GM21360 (cell line): ENCODE results near the gene HAUS8.
"Not testable (repeated sequence)": the region's sequence is repeated elsewhere in the genome, so short reads cannot be mapped to it uniquely, and the experiment has no call there.

Experiments
- ATAC-seq: cut with Tn5 transposase; IDR thresholded peaks from one replicate; pipeline ENCODE4 v1.9.1; 2021; ENCODE audit warnings: mild to moderate bottlenecking, moderate library complexity; ENCODE audit not compliant: unreplicated experiment

HAUS8 gene

DNA sequence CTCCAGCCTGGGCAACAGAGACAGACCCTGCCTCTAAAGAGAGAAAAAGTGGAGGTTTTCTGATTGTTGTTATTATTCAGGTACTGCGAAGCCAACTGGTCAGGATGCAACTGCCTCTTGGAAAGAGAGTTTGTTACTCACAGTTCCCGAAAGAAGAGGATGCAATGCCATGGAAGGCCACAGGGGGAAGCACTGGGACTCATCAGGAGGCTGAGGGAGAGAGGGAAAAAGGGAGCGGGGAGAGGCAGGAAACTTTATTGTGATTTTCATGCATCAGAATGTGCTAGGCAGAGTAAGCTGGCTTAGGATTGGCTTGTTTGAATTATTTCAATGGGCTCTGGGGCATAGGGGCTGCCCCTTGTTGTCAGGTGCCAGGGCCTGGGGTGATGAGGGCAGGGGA lies 27.9 kb upstream of the HAUS8 start:
- no peak for ATAC-seq

GRCh38 chr19:17101686-17102628 lies 26.7 kb upstream of the HAUS8 start:
- no peak for ATAC-seq

GRCh38 chr19:17098326-17098725 lies 23.1 kb upstream of the HAUS8 start:
- no peak for ATAC-seq

DNA sequence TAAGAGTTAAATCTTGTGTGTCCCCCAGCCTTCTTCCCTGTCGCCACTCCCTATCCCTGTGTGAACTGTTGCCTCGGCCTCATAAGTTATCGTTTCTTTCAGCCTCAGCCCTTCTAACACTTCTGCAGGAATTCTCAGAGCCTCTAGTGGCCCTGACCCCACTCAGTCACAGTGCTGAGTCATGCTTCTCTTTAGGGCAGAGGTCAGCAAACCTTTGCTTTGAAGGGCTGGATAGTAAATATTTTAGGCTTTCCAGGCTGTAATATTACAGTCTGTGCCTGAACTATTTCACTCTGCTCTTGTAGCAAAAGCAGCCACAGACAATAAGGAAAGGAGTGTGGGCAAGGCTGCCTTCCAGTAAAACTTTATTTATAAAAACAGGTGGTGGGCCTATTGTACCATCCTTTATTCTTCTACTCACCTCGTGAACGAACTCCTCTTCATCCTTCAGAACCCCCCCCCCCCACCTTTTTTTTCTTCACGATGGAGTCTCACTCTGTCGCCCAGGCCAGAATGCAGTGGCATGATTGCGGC lies 22.4 kb upstream of the HAUS8 start:
- ATAC-seq, result no peak

- ATAC-seq, result no peak
These were observed 20.1 kb upstream of the HAUS8 start for GRCh38 chr19:17095141-17095919.

GRCh38 chr19:17094694-17095093 lies 19.4 kb upstream of the HAUS8 start:
- ATAC-seq, result not testable (repeated sequence)

GRCh38 chr19:17092696-17093095 lies 17.4 kb upstream of the HAUS8 start:
- ATAC-seq, result no peak

DNA sequence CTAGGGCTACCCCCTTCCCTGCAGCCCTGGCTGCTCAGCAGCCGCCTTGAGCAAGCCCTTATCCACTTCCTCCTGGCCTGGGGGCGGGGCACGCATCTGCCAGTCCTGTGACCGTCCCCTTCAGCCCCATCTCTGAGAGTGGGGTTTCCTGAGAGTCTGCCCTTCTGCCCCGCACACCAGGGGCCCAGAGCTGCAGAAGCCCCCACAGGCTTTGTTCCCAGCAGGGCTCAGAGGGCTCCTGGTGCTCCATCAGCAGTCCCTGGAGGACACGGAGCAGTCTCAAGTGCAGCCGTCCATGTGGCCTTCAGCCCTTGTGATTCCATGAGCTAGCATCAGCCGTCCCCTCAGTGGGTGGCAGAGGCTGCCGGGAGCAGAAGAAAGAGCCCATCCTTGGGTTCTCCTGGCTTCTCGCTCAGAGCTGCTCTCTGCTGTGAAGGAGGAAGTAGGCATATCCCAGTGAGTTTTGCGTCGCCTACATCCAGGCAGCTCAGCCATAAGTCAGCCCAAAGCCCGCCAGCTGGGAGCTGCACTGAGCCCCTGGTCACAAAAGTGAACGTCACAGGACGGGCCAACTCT lies 16.6 kb upstream of the HAUS8 start:
- ATAC-seq, result no peak

DNA sequence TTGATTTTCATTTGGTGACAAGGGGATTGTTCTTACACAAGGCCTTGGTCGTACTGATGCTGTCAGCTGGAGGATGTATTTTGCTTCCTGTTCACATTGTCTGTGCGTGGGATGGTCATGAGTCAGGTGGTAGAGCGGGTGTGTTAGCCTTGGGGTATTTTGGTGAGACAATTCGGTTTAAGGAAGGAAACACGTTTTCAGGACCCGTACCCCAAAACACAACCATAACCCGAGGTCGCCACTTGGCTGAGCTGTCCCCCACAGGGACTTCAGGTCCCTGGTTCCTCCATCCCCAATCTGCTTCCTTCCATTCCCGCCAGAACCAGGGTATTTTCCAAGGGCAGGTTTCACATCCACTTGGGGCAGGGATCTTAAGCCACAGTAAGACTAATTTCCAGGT lies 15.3 kb upstream of the HAUS8 start:
- no peak for ATAC-seq

DNA sequence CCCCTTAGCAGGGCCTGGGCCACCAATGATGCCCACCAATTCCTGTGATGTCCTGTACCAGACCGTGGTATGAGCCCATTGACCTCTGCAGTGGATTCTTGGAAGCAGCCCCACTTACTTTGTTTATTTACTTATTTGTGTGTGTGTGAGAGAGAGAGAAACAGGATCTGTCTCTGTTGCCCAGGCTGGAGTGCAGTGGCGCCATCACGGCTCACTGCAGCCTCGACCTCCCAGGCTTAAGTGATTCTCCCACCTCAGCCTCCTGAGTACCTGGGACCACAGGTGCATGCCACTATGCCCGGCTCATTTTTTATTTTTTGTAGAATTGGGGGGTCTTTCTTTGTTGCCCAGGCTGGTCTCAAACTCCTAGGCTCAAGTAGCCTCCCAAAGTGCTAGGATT lies 13.3 kb upstream of the HAUS8 start:
- ATAC-seq, result no peak

DNA sequence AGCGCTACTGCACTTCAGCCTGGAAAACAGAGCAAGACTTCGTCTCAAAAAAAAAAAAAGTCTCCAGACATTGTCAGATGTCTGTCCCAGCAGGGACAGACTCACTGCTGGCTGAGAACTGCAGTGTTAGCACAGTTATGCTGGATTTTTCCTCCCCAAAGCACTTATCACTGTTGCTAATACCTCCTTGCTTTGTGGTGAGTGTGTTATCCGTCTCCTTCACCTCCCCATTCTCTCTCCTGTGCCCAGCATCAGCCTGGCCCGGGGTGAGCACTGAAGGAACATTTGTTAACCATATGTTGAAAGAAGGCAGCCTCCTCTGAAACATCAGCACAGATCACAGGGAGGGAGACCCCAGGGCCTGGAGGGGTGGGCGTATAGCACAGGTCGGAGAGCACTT lies 11.6 kb upstream of the HAUS8 start:
- ATAC-seq, result no peak

- ATAC-seq, result no peak
These were observed 10.9 kb upstream of the HAUS8 start for GRCh38 chr19:17086120-17086519.

- no peak for ATAC-seq
These were observed 6.7 kb upstream of the HAUS8 start for GRCh38 chr19:17081672-17082630.

DNA sequence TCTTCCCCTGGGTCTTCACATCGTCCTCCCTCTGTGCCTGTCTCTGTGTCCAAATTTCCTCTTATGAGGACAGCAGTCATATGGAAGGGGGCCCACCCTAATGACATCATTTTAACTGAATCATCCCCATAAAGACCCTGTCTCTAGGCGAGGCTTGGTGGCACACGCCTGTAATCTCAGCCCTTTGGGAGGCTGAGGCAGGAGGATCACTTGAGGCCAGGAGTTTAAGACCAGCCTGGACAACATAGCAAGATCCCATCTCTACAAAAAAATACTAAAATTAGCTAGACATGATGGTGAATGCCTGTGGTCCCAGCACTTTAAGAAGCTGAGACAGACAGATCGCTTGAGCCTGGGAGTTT lies 5.2 kb upstream of the HAUS8 start:
- no peak for ATAC-seq

DNA sequence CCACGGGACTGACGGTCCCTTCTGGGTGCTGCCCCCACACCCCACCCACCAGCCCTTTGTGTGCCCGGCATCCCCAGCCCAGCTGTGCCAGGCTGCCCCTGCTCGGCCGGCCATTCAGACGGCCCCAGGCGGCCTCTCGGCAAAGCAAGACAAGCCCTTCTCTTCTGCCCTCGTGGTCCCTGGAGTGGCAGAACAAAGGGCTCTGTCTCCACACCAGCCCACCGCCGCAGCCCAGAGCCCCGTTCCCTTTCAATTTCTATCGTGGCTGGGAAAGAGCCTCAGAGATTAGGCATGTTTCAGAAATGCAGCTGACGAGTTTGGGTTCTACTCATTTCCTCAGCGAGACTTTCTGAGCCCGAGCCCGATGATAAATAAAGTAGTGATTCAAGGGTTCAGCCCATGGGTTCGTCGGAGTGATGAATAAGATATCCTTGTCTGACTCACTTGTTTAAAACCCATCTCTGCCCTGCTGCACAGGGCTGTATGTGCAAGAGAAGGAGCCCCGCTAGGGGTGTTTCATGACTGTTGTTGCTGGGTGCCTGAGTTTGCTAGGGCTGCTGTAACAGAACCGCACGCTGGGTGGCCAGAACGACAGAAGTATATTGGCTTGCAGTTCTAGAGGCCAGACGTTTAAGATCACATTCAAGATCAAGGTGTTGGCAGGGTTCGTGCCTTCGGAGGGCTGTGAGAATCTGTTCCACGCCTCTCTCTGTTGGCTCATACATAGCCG lies 4.6 kb upstream of the HAUS8 start:
- ATAC-seq, result no peak

GRCh38 chr19:17078920-17079709 lies 3.9 kb upstream of the HAUS8 start:
- ATAC-seq, result no peak

- ATAC-seq, result no peak
These were observed 3.0 kb upstream of the HAUS8 start for GRCh38 chr19:17078036-17078919.

DNA sequence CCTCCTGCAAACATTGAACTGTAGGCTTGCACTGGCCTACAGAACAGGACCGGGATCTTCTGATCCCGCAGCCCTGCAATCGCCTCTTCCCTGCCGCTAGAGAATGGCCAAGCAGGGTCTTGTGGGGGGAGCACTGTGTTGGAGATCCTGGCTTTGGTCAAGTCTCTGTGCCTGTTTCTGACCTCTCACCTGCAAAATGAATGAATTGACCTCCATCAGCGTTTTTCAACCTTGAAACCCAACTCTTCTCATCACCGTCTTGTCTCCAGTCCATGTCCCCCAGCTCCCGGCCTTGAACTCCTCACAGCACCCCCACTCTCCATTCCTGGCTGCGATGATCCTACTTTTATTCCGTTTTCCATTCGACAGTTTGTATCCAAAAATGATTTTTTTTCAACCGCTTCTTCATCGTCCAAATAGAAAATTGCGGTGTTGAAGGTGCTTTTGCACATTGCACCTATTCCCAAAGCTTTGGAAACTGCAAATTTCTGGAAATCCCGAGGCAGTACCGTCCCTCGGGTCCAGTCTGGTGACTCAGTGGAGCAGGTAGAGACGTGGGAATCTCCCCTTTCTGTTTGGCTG lies 2.3 kb upstream of the HAUS8 start:
- ATAC-seq, result no peak
